Left cardiac atrium (tissue), 4 donors: ENCODE measurements around the gene CATSPER3. TPM values are rescaled to one million over a fixed set of nuclear protein-coding genes. Genes with fewer than 3 reads are reported as not detected.

Experiments
- ATAC-seq, 2 donors: fragments of 200-7000 bp; cut with Tn5 transposase; one replicate each; pipeline ENCODE4 v1.9.1; 2020; ENCODE audit warnings: mild to moderate bottlenecking in 2 of 2, moderate library complexity in 2 of 2
- DNase-seq: peaks from one replicate; pipeline ENCODE4 v3.0.0-alpha.2; 2020
- intact Hi-C, 2 donors: fragments of 100-400 bp; cut with DNase I; formaldehyde crosslinking; loops; one replicate each; pipeline versions ENCODE4 v1.14.1 to v1.15.1; 2022 to 2023
- total RNA-seq, 2 donors: library from RNA; stranded (reverse); fragmentation: NEBNext Ultra II Directional; extraction: Animal tissue kit (Norgen Biotek cat#: 25700); gene quantifications; one replicate each; pipeline ENCODE4 v1.2.1, GENCODE V29; 2021
- donor health status: DM: no; HTN: yes; CAD: no.
- donor health status: DM: no; HTN: yes; CAD: no; lungs with severe emphysema.
- donor health status: DM: yes; HTN: yes; CAD: no.
- donor health status: Dilated cardiomyopathy.

Gene CATSPER3
- total RNA-seq, 2 donors from 2014 or later: 0.31 to 0.68 TPM

- no peak for ATAC-seq
- intact Hi-C loops: no loop called here
- DNase-seq: no peak
Measured at GRCh38 chr5:135026645-135027265, 59.0 kb downstream of the CATSPER3 start.

DNA sequence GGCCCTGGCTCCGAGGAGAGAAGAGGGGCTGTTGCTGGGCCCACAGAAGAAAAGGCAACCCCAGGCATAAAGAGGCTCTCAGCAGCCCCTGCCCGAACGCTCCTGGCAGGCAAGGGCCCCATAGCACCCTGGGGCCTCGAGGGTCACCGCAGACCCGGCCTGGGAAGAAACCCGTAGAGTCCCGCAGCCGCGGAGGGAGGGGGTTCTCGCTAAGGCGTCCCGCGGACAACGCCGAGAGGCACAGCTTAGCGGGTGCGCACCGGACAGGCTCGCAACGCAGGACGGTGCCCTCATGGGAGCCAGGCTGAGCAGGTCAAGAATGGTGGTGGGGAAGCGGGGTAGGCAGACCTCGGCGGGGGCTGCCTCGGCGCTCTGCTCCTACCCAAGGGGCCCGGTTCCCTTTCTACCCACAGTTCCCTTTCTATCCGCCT lies 59.6 kb downstream of the CATSPER3 start:
- ATAC-seq (no peak), DNase-seq (no peak)
- intact Hi-C loops: no loop called here

- DNase-seq: no peak
- no peak for ATAC-seq
- intact Hi-C loops: no loop called here
Measured at GRCh38 chr5:135027697-135028615, 60.2 kb downstream of the CATSPER3 start.

- ATAC-seq (no peak), DNase-seq (no peak)
- intact Hi-C loops: no loop called here
Measured at GRCh38 chr5:135028791-135029476, 61.2 kb downstream of the CATSPER3 start.

DNA sequence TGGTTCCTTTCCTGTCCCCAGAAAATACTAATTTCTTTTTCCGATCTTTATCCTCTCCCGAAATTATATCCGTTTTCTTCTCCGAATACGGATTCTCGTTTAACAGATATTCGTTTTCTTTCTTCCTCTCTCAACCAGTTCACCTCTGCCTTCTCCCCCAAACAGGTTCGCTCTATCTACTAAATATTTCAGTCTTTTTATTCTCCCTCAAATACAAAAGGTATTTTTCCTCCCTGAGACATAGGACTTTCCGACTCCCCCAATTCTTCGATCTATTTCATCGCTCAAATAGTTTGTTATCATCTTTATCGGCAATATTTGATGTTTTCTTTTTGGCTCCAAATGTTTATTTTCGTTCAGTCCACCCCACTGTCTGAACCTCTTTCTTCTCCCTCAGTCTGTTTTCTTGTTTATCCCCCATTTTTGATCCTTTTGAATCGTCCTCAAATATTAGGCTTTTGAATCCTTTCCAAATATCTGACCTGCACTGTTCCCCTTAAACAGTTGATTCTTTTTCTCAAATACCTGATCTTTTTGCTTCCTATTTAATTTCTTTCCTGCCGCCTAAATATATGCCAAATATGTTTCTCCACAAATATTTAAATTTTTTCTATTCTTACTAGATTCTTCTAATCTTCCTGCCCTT lies 61.9 kb downstream of the CATSPER3 start:
- intact Hi-C loops: no loop called here
- ATAC-seq: no peak
- DNase-seq: no peak

DNA sequence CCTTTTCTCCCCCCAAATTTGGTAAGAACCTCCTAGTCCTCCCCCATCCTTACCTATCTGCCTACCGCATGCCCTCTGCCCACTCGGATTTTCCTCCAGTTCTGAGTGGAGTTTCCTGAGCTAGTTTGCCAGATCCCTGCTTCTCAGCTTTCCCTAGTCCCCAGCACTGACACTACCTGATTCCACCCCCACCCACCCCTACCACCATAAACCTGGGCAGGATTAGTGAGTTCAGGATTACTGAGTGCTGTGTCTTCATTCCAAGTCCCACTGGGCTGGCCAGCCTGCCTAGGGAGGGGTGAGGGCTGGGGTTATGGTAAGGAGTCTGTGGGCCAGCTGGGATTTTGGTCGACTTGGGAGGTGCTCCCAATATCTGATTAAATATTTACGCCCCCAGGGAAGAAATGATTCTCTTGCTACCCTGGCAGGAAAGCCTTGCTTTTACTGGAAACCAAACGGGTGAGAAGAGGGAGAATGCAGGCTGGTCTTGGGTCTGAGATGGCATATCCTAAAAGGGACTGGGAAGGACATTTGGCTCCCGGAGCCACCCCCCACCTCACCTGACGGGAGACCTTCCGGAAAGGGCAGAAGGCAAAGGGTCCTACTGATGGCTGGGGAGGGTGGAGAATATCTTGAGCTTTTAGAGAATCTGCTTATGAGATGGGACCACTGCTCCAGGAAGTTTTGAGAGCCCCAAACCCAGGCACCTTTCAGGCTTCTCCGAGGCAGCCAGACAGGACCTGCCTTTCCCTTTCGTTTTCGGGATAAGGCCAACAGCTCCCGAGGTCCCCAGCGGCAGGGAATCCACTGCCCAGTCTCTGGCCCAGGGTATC lies 62.6 kb downstream of the CATSPER3 start:
- no peak for ATAC-seq
- intact Hi-C loops: no loop called here
- no peak for DNase-seq

GRCh38 chr5:135030956-135031812 lies 63.5 kb downstream of the CATSPER3 start:
- no peak for ATAC-seq
- DNase-seq: no peak
- intact Hi-C loops: no loop called here

- intact Hi-C loops: no loop called here
- ATAC-seq (no peak), DNase-seq (no peak)
Measured at GRCh38 chr5:135031813-135032694, 64.3 kb downstream of the CATSPER3 start.

GRCh38 chr5:135032695-135032998 lies 64.9 kb downstream of the CATSPER3 start:
- intact Hi-C loops: no loop called here
- no peak for DNase-seq
- no peak for ATAC-seq

DNA sequence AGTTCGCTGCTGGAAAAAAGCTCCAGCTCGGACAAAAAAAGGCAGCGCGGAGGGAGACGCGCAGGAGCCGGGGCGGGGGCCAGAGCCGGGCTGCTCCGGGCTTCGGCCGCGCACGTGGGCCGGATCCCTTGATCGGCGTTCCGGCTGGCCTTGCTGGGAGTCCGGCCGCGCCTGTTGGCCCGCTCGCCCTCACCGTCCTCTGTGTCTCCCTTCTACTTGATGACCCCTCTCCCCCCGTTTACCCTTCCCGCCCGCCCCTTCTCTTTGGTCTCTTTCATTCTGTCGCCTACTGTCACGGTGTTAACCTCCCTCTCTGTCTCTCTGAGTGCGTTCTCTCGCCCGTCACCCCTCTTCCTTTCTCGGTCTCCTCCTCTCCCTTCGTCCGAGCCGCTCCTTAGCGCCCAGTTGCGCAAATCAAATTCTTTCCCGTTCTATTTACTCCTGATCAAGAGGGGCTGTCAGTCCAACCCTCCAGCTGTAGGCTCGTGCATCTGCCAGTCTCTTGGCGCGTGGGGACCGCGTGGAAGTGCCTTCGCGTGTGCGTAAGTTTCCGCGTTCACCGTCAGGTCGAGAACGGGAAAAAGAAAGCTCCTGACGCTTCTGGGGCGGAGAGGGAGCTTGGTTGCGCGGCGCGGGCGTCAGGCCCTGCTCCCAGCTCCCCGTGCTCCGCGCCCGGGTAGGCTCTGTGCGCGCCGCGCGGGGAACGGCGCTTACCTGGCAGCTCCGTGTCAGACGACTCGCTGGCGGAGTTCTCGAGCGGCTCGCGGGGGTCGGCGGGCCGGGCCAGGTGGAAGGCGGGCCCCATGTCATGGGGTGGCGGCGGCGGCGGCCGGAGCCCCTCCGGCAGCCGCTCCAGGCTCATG lies 65.5 kb downstream of the CATSPER3 start:
- no peak for DNase-seq
- peak in 1 of 2 donors; percentile 24 for ATAC-seq
- intact Hi-C loops: no loop called here

GRCh38 chr5:135033901-135034235 lies 66.2 kb downstream of the CATSPER3 start, which contains the start of gene PITX1:
TSS of gene PITX1 (minus strand) at chr5:135034228. CDS start at chr5:135033881, 347 bp downstream.
- DNase-seq: no peak
- intact Hi-C loops: no loop called here

DNA sequence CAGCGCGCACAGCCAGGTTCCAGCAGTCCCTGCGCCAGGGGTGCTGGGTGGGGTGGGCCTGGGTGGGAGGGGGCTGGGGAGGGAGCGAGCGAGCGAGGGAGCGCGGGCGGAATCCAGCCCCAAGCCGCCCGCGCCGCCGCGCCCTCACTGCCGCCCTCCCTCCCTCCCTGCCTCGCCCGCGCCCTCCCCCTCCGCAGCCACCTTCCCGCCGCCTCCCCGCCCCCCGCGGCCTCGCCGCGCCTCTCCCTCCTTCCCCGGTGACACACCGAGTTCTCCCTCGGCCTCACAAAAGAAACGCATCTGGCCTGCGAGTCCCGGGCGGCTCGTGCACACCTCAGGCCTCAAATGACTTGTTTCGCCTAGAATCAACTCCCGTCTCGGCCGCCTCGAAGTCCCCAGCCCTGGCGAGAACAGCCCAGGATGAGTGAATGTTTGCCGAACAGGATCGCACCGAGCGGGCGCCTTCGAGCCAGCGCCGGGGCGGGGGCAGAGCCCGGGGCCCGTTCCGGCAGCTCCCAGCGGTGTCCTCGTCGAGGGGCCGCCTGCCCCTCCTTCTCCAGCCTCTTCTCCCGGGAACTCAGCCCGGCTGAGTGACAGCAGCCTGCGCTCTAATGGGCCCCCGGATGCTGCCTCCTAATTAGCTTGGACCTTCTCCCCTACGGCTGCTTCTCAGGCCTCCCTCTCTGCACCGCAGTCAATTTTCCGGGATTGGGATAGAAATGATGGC lies 66.7 kb downstream of the CATSPER3 start:
- intact Hi-C loops: no loop called here
- DNase-seq: no peak

More at GRCh38 chr5:135033901-135034235, 66.2 kb downstream of the CATSPER3 start, which contains the start of gene PITX1:
- peak; percentile 13 to 42 for ATAC-seq

DNA sequence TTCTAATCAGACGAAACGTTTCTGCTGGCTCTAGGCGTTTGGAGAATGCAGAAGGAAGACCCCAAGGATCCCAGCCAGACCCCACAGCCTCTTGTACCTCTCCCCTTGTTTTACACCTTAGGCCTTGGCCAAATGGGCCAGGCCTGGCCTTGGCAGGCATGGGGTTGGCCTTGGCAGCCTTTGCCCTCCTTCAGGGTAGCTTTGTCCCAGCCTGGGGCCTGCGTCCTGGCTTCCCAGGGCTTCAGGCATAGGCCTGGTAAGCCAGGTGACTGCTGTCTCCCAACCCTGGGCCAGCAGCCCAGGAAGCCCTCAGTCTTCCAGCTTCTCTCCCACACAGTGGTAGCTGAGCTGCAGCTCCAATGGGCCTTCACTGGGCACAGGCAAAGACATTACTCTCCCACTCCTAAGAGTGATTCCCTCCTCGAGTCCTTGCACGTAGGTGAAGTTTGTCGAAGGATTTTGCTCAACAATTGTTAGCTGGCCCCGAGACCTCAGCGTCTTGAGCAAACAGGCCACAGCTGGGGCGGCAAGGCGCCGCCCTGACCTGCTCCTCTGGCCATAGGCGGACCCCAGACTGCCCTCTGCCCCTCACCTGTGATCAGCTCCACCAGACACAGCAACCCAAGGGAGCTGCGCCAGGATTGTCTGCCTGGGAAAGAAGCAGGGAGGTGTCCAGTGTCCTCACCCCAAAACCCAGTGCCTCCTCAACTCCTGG lies 67.4 kb downstream of the CATSPER3 start:
- DNase-seq: no peak
- ATAC-seq: no peak
- intact Hi-C loops: no loop called here

More for the DNA sequence above, 66.7 kb downstream of the CATSPER3 start:
- ATAC-seq: peak; percentile 15 to 19

DNA sequence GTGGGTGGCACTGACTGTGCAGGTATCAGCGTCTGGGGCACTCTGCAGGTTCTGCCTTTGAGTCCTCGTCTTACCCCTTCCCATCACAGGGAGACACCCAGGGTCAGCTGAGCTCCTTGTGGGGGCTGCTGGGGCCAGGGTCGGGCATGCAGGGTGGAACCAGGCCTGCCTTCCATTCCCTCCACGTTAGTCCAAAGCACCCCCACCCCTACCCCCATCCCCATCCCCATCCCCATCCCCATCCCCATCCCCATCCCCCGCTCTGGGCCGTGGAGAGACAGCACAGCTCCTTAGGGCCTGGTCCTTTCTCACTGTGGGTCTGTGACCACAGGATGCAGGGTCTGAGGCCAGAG lies 67.9 kb downstream of the CATSPER3 start:
- ATAC-seq: no peak
- intact Hi-C loops: no loop called here
- no peak for DNase-seq

GRCh38 chr5:135036405-135036804 lies 68.7 kb downstream of the CATSPER3 start:
- DNase-seq: no peak
- ATAC-seq: no peak
- intact Hi-C loops: no loop called here
